ENCODE measurements around the gene SERPINF2. TPM values are rescaled to one million over a fixed set of nuclear protein-coding genes. Genes with fewer than 3 reads are reported as not detected.
"Not testable (repeated sequence)": the region's sequence is repeated elsewhere in the genome, so short reads cannot be mapped to it uniquely, and the experiment has no call there.

Gene SERPINF2
- 0.34 TPM for polyA plus RNA-seq (2013, experiment 1 of 2)
- polyA plus RNA-seq (2013, experiment 2 of 2), result 0.31 TPM

GRCh38 chr17:1742371-1743087 lies at the start of gene SERPINF2:
Gene SERPINF2, plus strand, starts transcription at chr17:1742871. Its CDS starts 2,125 bp downstream, at chr17:1744996.
- no peak within 1 kb of the TSS for H4K5ac ChIP-seq (ENCODE audit: low read length)

GRCh38 chr17:1693339-1693738 lies 49.3 kb upstream of the SERPINF2 start:
- H2BK5ac ChIP-seq (ENCODE audit: low read length), result no peak overlapping the region
- no peak overlapping the region for H2BK15ac ChIP-seq (replicated peaks; ENCODE audit: low read depth)
- no peak overlapping the region for H3K18ac ChIP-seq (ENCODE audit: low read length)
- H3K4me2 ChIP-seq (ENCODE audit: low read length), result no peak overlapping the region
- WGBS (ENCODE audit: extremely low coverage, insufficient coverage, low lambda C conversion rate), result no CpG with 5 or more reads among the region's 7 CpGs
- no peak overlapping the region for H3K56ac ChIP-seq (ENCODE audit: low read length)
- no peak overlapping the region for H3K27ac ChIP-seq (ENCODE audit: low read depth, low read length)
- no peak overlapping the region for H4K8ac ChIP-seq (ENCODE audit: low read depth, low read length)
- H3K4me1 ChIP-seq (ENCODE audit: control insufficient read depth, low read depth, low read length), result no peaks in the 10 kb centered on the region
- H2AK5ac ChIP-seq (ENCODE audit: low read length), result no peak overlapping the region
- H2BK120ac ChIP-seq (ENCODE audit: low read depth, low read length), result no peak overlapping the region
- H3K23ac ChIP-seq (ENCODE audit: low read length), result no peak overlapping the region
- no peak overlapping the region for H3K9ac ChIP-seq (ENCODE audit: low read length)
- no peaks in the 10 kb centered on the region for H3K79me1 ChIP-seq (ENCODE audit: low read length)
- no peak for DNase-seq
- H4K5ac ChIP-seq (ENCODE audit: low read length), result no peak overlapping the region
- H3K36me3 ChIP-seq (ENCODE audit: control insufficient read depth, insufficient read depth, low read length), result no peaks in the 10 kb centered on the region
- no peaks in the 10 kb centered on the region for H3K79me2 ChIP-seq (ENCODE audit: control insufficient read depth, insufficient read depth, low read length)
- no peak overlapping the region for H3K4ac ChIP-seq (ENCODE audit: low read depth, low read length)
- no peak overlapping the region for H3K4me3 ChIP-seq (ENCODE audit: low read length)
- H3K27me3 ChIP-seq (ENCODE audit: insufficient read depth, low read length, poor library complexity), result no peaks in the 10 kb centered on the region

More at GRCh38 chr17:1742371-1743087, at the start of gene SERPINF2:
- Histone ChIP-seq H4K8ac (ENCODE audit: low read depth, low read length) (no peak within 1 kb of the TSS), H3K4ac (ENCODE audit: low read depth, low read length) (no peak within 1 kb of the TSS), H3K4me3 (ENCODE audit: low read length) (no peak within 1 kb of the TSS), H2AK5ac (ENCODE audit: low read length) (no peak within 1 kb of the TSS), H3K4me1 (ENCODE audit: control insufficient read depth, low read depth, low read length) (no peaks in the 10 kb centered on the region), H2BK5ac (ENCODE audit: low read length) (no peak within 1 kb of the TSS), H3K56ac (ENCODE audit: low read length) (no peak within 1 kb of the TSS), H3K79me2 (ENCODE audit: control insufficient read depth, insufficient read depth, low read length) (no peaks in the 10 kb centered on the region), H2BK15ac (replicated peaks; ENCODE audit: low read depth) (no peak within 1 kb of the TSS), H3K36me3 (ENCODE audit: control insufficient read depth, insufficient read depth, low read length) (no peaks in the 10 kb centered on the region), H2BK120ac (ENCODE audit: low read depth, low read length) (no peak within 1 kb of the TSS), H3K79me1 (ENCODE audit: low read length) (no peaks in the 10 kb centered on the region), H3K18ac (ENCODE audit: low read length) (no peak within 1 kb of the TSS), H3K27ac (ENCODE audit: low read depth, low read length) (no peak within 1 kb of the TSS), H3K9ac (ENCODE audit: low read length) (no peak within 1 kb of the TSS), H3K23ac (ENCODE audit: low read length) (no peak within 1 kb of the TSS), H3K27me3 (ENCODE audit: insufficient read depth, low read length, poor library complexity) (no peaks in the 10 kb centered on the region), H3K4me2 (ENCODE audit: low read length) (no peak within 1 kb of the TSS)
- no peak for DNase-seq
- no CpG with 5 or more reads among the region's 10 CpGs for WGBS (ENCODE audit: extremely low coverage, insufficient coverage, low lambda C conversion rate)

GRCh38 chr17:1695365-1695764 lies 47.3 kb upstream of the SERPINF2 start:
- no peak overlapping the region for H3K23ac ChIP-seq (ENCODE audit: low read length)
- H3K27ac ChIP-seq (ENCODE audit: low read depth, low read length), result no peak overlapping the region

GRCh38 chr17:1697681-1698080 lies 45.0 kb upstream of the SERPINF2 start:
- H3K79me1 ChIP-seq (ENCODE audit: low read length), result no peaks in the 10 kb centered on the region
- no peaks in the 10 kb centered on the region for H3K36me3 ChIP-seq (ENCODE audit: control insufficient read depth, insufficient read depth, low read length)
- H3K79me2 ChIP-seq (ENCODE audit: control insufficient read depth, insufficient read depth, low read length), result no peaks in the 10 kb centered on the region
- H2BK120ac ChIP-seq (ENCODE audit: low read depth, low read length), result no peak overlapping the region
- H3K4me1 ChIP-seq (ENCODE audit: control insufficient read depth, low read depth, low read length), result no peaks in the 10 kb centered on the region
- H3K9ac ChIP-seq (ENCODE audit: low read length), result no peak overlapping the region
- no peak overlapping the region for H3K4ac ChIP-seq (ENCODE audit: low read depth, low read length)
- H4K8ac ChIP-seq (ENCODE audit: low read depth, low read length), result no peak overlapping the region
- no peak overlapping the region for H2BK5ac ChIP-seq (ENCODE audit: low read length)
- H3K56ac ChIP-seq (ENCODE audit: low read length), result no peak overlapping the region
- H3K4me2 ChIP-seq (ENCODE audit: low read length), result no peak overlapping the region
- H2BK15ac ChIP-seq (replicated peaks; ENCODE audit: low read depth), result no peak overlapping the region
- no peak overlapping the region for H2AK5ac ChIP-seq (ENCODE audit: low read length)
- no peak overlapping the region for H3K27ac ChIP-seq (ENCODE audit: low read depth, low read length)
- no peak overlapping the region for H3K4me3 ChIP-seq (ENCODE audit: low read length)
- no peak overlapping the region for H3K18ac ChIP-seq (ENCODE audit: low read length)
- no peak overlapping the region for H4K5ac ChIP-seq (ENCODE audit: low read length)
- DNase-seq, result no peak
- no peak overlapping the region for H3K23ac ChIP-seq (ENCODE audit: low read length)
- H3K27me3 ChIP-seq (ENCODE audit: insufficient read depth, low read length, poor library complexity), result no peaks in the 10 kb centered on the region
- no CpG with 5 or more reads among the region's 5 CpGs for WGBS (ENCODE audit: extremely low coverage, insufficient coverage, low lambda C conversion rate)

More at GRCh38 chr17:1695365-1695764, 47.3 kb upstream of the SERPINF2 start:
- Histone ChIP-seq H2AK5ac (ENCODE audit: low read length) (no peak overlapping the region), H3K4me3 (ENCODE audit: low read length) (no peak overlapping the region), H3K79me2 (ENCODE audit: control insufficient read depth, insufficient read depth, low read length) (no peaks in the 10 kb centered on the region), H4K5ac (ENCODE audit: low read length) (no peak overlapping the region), H3K9ac (ENCODE audit: low read length) (no peak overlapping the region), H3K4me2 (ENCODE audit: low read length) (no peak overlapping the region), H4K8ac (ENCODE audit: low read depth, low read length) (no peak overlapping the region), H3K18ac (ENCODE audit: low read length) (no peak overlapping the region), H3K36me3 (ENCODE audit: control insufficient read depth, insufficient read depth, low read length) (no peaks in the 10 kb centered on the region), H2BK120ac (ENCODE audit: low read depth, low read length) (no peak overlapping the region), H2BK5ac (ENCODE audit: low read length) (no peak overlapping the region), H3K56ac (ENCODE audit: low read length) (no peak overlapping the region), H3K4ac (ENCODE audit: low read depth, low read length) (no peak overlapping the region), H3K79me1 (ENCODE audit: low read length) (no peaks in the 10 kb centered on the region), H3K27me3 (ENCODE audit: insufficient read depth, low read length, poor library complexity) (no peaks in the 10 kb centered on the region), H2BK15ac (replicated peaks; ENCODE audit: low read depth) (no peak overlapping the region), H3K4me1 (ENCODE audit: control insufficient read depth, low read depth, low read length) (no peaks in the 10 kb centered on the region)
- DNase-seq, result no peak
- WGBS (ENCODE audit: extremely low coverage, insufficient coverage, low lambda C conversion rate), result no CpG with 5 or more reads among the region's 8 CpGs

GRCh38 chr17:1699891-1700290 lies 42.8 kb upstream of the SERPINF2 start:
- H3K4ac ChIP-seq (ENCODE audit: low read depth, low read length); H3K23ac ChIP-seq (ENCODE audit: low read length); H3K18ac ChIP-seq (ENCODE audit: low read length); H3K79me1 ChIP-seq (ENCODE audit: low read length); H2BK120ac ChIP-seq (ENCODE audit: low read depth, low read length); H4K5ac ChIP-seq (ENCODE audit: low read length); H3K79me2 ChIP-seq (ENCODE audit: control insufficient read depth, insufficient read depth, low read length); H3K56ac ChIP-seq (ENCODE audit: low read length); DNase-seq; H3K9ac ChIP-seq (ENCODE audit: low read length); H3K27ac ChIP-seq (ENCODE audit: low read depth, low read length); H3K27me3 ChIP-seq (ENCODE audit: insufficient read depth, low read length, poor library complexity); H2BK15ac ChIP-seq (replicated peaks; ENCODE audit: low read depth); H3K4me1 ChIP-seq (ENCODE audit: control insufficient read depth, low read depth, low read length); H3K4me2 ChIP-seq (ENCODE audit: low read length); H3K36me3 ChIP-seq (ENCODE audit: control insufficient read depth, insufficient read depth, low read length); H2AK5ac ChIP-seq (ENCODE audit: low read length); H4K8ac ChIP-seq (ENCODE audit: low read depth, low read length); H3K4me3 ChIP-seq (ENCODE audit: low read length); H2BK5ac ChIP-seq (ENCODE audit: low read length): not testable (repeated sequence)
- WGBS (ENCODE audit: extremely low coverage, insufficient coverage, low lambda C conversion rate), result no CpG with 5 or more reads among the region's 5 CpGs

- Histone ChIP-seq H2BK15ac (replicated peaks; ENCODE audit: low read depth) (no peak overlapping the region), H3K36me3 (ENCODE audit: control insufficient read depth, insufficient read depth, low read length) (no peaks in the 10 kb centered on the region), H3K4me1 (ENCODE audit: control insufficient read depth, low read depth, low read length) (no peaks in the 10 kb centered on the region), H3K56ac (ENCODE audit: low read length) (no peak overlapping the region), H3K27me3 (ENCODE audit: insufficient read depth, low read length, poor library complexity) (no peaks in the 10 kb centered on the region), H3K4me3 (ENCODE audit: low read length) (no peak overlapping the region), H3K4me2 (ENCODE audit: low read length) (no peak overlapping the region), H4K5ac (ENCODE audit: low read length) (no peak overlapping the region), H3K18ac (ENCODE audit: low read length) (no peak overlapping the region), H2BK120ac (ENCODE audit: low read depth, low read length) (no peak overlapping the region), H2AK5ac (ENCODE audit: low read length) (no peak overlapping the region), H3K27ac (ENCODE audit: low read depth, low read length) (no peak overlapping the region), H3K9ac (ENCODE audit: low read length) (no peak overlapping the region), H3K4ac (ENCODE audit: low read depth, low read length) (no peak overlapping the region), H3K23ac (ENCODE audit: low read length) (no peak overlapping the region), H3K79me1 (ENCODE audit: low read length) (no peaks in the 10 kb centered on the region), H3K79me2 (ENCODE audit: control insufficient read depth, insufficient read depth, low read length) (no peaks in the 10 kb centered on the region), H4K8ac (ENCODE audit: low read depth, low read length) (no peak overlapping the region), H2BK5ac (ENCODE audit: low read length) (no peak overlapping the region)
- no CpG with 5 or more reads among the region's 4 CpGs for WGBS (ENCODE audit: extremely low coverage, insufficient coverage, low lambda C conversion rate)
- DNase-seq, result no peak
These were observed 39.6 kb upstream of the SERPINF2 start for GRCh38 chr17:1703063-1703462.

All from mesendoderm (in vitro differentiated cells).